B cell (primary cell): ENCODE results near the gene DNAJB6. TPM values are rescaled to one million over a fixed set of nuclear protein-coding genes. Genes with fewer than 3 reads are reported as not detected.

Source experiments
- ATAC-seq: fragments of 200-7000 bp; cut with Tn5 transposase; one replicate; pipeline ENCODE4 v1.10.0; 2021; ENCODE audit warnings: low read depth, mild to moderate bottlenecking, moderate number of reproducible peaks, moderate library complexity
- CTCF ChIA-PET: fragments of 350-600 bp; sonication (Branson Sonifier 250); formaldehyde crosslinking; loops from one replicate; lab custom pipeline; 2021; ENCODE audit warnings: antibody characterized with exemption, inconsistent platforms; lab: Charles Lee
- POLR2A ChIA-PET: fragments of 350-600 bp; sonication (Branson Sonifier 250); formaldehyde crosslinking; loops from one replicate; lab custom pipeline; 2021; ENCODE audit warnings: antibody characterized with exemption; lab: Charles Lee
- DNase-seq: peaks from one replicate; pipeline ENCODE4 v3.0.0; 2013
- H2AFZ ChIP-seq: 2 replicates; pipeline ENCODE4 v1.6.1; 2012; ENCODE audit warnings: mild to moderate bottlenecking, low read depth, low read length; ENCODE audit not compliant: insufficient read depth, poor library complexity, severe bottlenecking
- H3K27ac ChIP-seq, 2 donors: 1 replicate in 1 of 2; 2 replicates in 1 of 2; pipeline ENCODE4 v1.5.1; 2012 to 2013; ENCODE audit warnings: low read length in 2 of 2, mild to moderate bottlenecking in 2 of 2, moderate library complexity in 1 of 2
- H3K27me3 ChIP-seq, 4 experiments: fragments of 200-600 bp in 1 of 4; sonication (generic) in 1 of 4; replicated peaks in 1 of 4; 1 replicate in 2 of 4; 2 replicates in 2 of 4; pipeline versions ENCODE4 v1.6.1 to v1.7.0; 2013 to 2016; ENCODE audit warnings: low read length in 3 of 4, mild to moderate bottlenecking in 2 of 4, mixed read lengths in 1 of 4, moderate library complexity in 1 of 4; ENCODE audit not compliant: insufficient read depth in 4 of 4, control insufficient read depth in 3 of 4; ENCODE audit errors: control extremely low read depth in 1 of 4
- H3K36me3 ChIP-seq, 2 experiments: replicated peaks in 1 of 2; 1 replicate in 1 of 2; 2 replicates in 1 of 2; pipeline versions ENCODE4 v1.6.1 to v1.7.1; 2013; ENCODE audit warnings: low read length in 1 of 2; ENCODE audit not compliant: insufficient read depth in 2 of 2, control insufficient read depth in 1 of 2; ENCODE audit errors: control extremely low read depth in 1 of 2, extremely low read depth in 1 of 2
- H3K4me1 ChIP-seq, 2 donors: fragments of 200-600 bp in 1 of 2; sonication (generic) in 1 of 2; 1 replicate in 1 of 2; 2 replicates in 1 of 2; pipeline versions ENCODE4 v1.5.1 to v1.6.1; 2013 to 2017; ENCODE audit warnings: low read length in 2 of 2; ENCODE audit not compliant: control insufficient read depth in 2 of 2, insufficient read depth in 2 of 2
- H3K4me2 ChIP-seq: replicated peaks from 2 replicates; pipeline ENCODE3; 2012; ENCODE audit warnings: mild to moderate bottlenecking, low read depth, low read length; ENCODE audit not compliant: poor library complexity, severe bottlenecking
- H3K4me3 ChIP-seq, 5 experiments: fragments of 200-600 bp in 1 of 5; sonication (generic) in 1 of 5; 1 replicate in 3 of 5; 2 replicates in 2 of 5; pipeline versions ENCODE4 v1.5.1 to v1.7.0; 2011 to 2016; ENCODE audit warnings: low read length in 4 of 5, mild to moderate bottlenecking in 4 of 5, low read depth in 2 of 5, control low read depth in 1 of 5, moderate library complexity in 1 of 5; ENCODE audit not compliant: insufficient read depth in 1 of 5; ENCODE audit errors: control extremely low read depth in 1 of 5, extremely low read depth in 1 of 5
- H3K79me2 ChIP-seq: fragments of 200-600 bp; sonication (generic); one replicate; pipeline ENCODE4 v1.6.0; 2016; ENCODE audit warnings: low read length; ENCODE audit not compliant: control insufficient read depth, insufficient read depth
- H3K9ac ChIP-seq: fragments of 200-600 bp; sonication (generic); 2 replicates; pipeline ENCODE4 v1.6.1; 2017; ENCODE audit warnings: mild to moderate bottlenecking, low read length, moderate library complexity
- H3K9me3 ChIP-seq, 3 donors: one replicate each; pipeline versions ENCODE4 v1.6.1 to v1.7.1; 2013; ENCODE audit warnings: low read length in 2 of 3; ENCODE audit not compliant: control insufficient read depth in 2 of 3, insufficient read depth in 1 of 3; ENCODE audit errors: control extremely low read depth in 1 of 3
- H4K20me1 ChIP-seq: 2 replicates; pipeline ENCODE4 v1.6.0; 2012; ENCODE audit warnings: mild to moderate bottlenecking, low read length; ENCODE audit not compliant: insufficient read depth, control insufficient read depth, poor library complexity, severe bottlenecking
- H3K27ac Mint-ChIP-seq: one replicate; pipeline ENCODE4 v1.8.0; 2021; ENCODE audit warnings: mixed read lengths
- H3K27me3 Mint-ChIP-seq: one replicate; pipeline ENCODE4 v1.8.0; 2021; ENCODE audit warnings: mixed read lengths
- H3K4me1 Mint-ChIP-seq: one replicate; pipeline ENCODE4 v1.8.0; 2021; ENCODE audit warnings: mixed read lengths
- H3K4me3 Mint-ChIP-seq: one replicate; pipeline ENCODE4 v1.8.0; 2021; ENCODE audit warnings: mixed read lengths
- H3K9me3 Mint-ChIP-seq: one replicate; pipeline ENCODE4 v1.8.0; 2022; ENCODE audit warnings: mixed read lengths; ENCODE audit not compliant: insufficient read depth
- EZH2 ChIP-seq: IDR thresholded peaks from 2 replicates; pipeline ENCODE4 v1.6.1; 2012; ENCODE audit warnings: borderline replicate concordance, low read depth, mild to moderate bottlenecking, moderate library complexity, low read length; ENCODE audit not compliant: insufficient read depth, poor library complexity, severe bottlenecking
- WGBS: methylation state at CpG from one replicate; pipeline ENCODE4 v1.1.5; 2013; ENCODE audit warnings: missing lambda C conversion rate; ENCODE audit not compliant: insufficient coverage; 5-methylcytosine and 5-hydroxymethylcytosine counted together
- intact Hi-C: fragments of 100-400 bp; cut with micrococcal nuclease; formaldehyde crosslinking; loops from one replicate; pipeline ENCODE4 v1.10.0; 2022
- polyA plus RNA-seq: library from polyadenylated mRNA; depleted of rRNA; stranded (reverse); fragments of >200 nt; gene quantifications from 2 replicates; pipeline ENCODE4 v1.2.3, GENCODE V29; 2012
- total RNA-seq, 2 donors: library from RNA; stranded (reverse); fragments of 120-200 nt in 1 of 2; gene quantifications; 1 replicate in 1 of 2; 2 replicates in 1 of 2; pipeline versions ENCODE4 v1.2.3 to v1.2.4, GENCODE V29; 2013 to 2022
- TF ChIP-seq, protein P1 (sequence below): fragments of 200-600 bp; IDR thresholded peaks from one replicate; pipeline ENCODE4 v1.8.0; 2022; ENCODE audit warnings: antibody characterized with exemption, mild to moderate bottlenecking

Gene DNAJB6
- total and polyA plus RNA-seq, 2 donors (not counting 1 experiment from before 2014, with no cell fraction given): 22.4 to 116 TPM

DNA sequence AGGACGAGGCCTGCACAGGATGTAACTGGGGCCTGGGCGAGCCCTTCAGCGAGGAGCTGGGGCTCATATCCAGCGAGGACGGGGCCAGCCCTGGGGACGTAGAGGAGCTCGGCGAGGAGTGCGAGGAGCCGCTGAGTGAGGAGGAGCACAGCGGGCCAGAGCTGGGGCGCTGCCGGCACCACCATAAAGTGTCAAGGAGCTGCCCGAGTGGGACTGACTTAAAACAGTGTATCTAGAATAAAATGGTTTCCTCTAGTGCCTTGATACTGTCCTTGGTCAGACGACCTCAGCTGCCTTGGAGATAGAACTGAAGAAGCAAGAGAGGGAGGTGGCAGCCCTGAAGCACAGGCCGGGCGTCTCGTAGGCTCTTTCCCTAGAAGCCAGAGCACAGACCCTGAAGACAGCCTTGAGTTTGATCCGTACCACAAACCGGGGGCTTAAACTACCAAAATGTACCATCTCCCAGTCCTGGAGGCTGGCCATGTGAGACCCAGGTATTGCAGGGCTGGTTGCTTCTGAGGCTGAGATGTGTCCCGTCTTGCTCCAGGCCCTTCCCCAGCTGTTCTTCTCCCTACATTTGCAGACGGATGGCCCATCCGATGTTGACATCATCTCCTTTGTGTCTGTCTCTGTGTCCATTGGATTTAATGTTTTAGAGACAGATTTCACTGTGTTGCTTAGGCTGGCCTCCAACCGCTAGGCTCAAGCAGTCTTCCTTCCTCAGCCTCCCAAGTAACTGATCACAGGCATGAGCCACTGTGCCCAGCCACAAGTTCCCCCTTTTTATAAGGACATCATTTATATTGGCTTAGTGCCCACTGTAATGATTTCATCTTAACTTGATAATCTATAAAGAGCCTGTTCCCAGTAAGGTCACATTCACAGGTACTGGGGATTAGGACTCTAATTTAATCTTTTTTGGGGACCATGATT, 35.8 kb downstream of the DNAJB6 start:
- TF ChIP-seq EZH2: no peak
- TF ChIP-seq, protein P1, sequence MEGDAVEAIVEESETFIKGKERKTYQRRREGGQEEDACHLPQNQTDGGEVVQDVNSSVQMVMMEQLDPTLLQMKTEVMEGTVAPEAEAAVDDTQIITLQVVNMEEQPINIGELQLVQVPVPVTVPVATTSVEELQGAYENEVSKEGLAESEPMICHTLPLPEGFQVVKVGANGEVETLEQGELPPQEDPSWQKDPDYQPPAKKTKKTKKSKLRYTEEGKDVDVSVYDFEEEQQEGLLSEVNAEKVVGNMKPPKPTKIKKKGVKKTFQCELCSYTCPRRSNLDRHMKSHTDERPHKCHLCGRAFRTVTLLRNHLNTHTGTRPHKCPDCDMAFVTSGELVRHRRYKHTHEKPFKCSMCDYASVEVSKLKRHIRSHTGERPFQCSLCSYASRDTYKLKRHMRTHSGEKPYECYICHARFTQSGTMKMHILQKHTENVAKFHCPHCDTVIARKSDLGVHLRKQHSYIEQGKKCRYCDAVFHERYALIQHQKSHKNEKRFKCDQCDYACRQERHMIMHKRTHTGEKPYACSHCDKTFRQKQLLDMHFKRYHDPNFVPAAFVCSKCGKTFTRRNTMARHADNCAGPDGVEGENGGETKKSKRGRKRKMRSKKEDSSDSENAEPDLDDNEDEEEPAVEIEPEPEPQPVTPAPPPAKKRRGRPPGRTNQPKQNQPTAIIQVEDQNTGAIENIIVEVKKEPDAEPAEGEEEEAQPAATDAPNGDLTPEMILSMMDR: no peak
- Mint-ChIP-seq H3K27ac (no peak overlapping the region), H3K27me3 (no peaks in the 10 kb centered on the region), H3K4me1 (peaks cover 16% of the 10 kb centered on the region), H3K4me3 (no peak overlapping the region), H3K9me3 (no peaks in the 10 kb centered on the region)
- H3K36me3 ChIP-seq: peaks cover 16 to 56% of the 10 kb centered on the region in 2 experiments
- no peak overlapping the region for H3K9ac ChIP-seq
- no peak overlapping the region for H3K4me2 ChIP-seq
- H4K20me1 ChIP-seq: peaks cover 98% of the 10 kb centered on the region
- no peak overlapping the region for H3K27ac ChIP-seq
- no peaks in the 10 kb centered on the region for H3K4me1 ChIP-seq
- H3K4me3 ChIP-seq: no peak overlapping the region
- ChIA-PET CTCF (no interaction called here), POLR2A (no interaction called here)
- no peak overlapping the region for H2AFZ ChIP-seq
- H3K27me3 ChIP-seq: no peaks in the 10 kb centered on the region
- ATAC-seq (no peak), DNase-seq (no peak)
- no peaks in the 10 kb centered on the region for H3K9me3 ChIP-seq
- WGBS: 93% methylated on average over 21 of the region's 24 CpGs
- peaks cover 85% of the 10 kb centered on the region for H3K79me2 ChIP-seq
- intact Hi-C loops: no loop called here

DNA sequence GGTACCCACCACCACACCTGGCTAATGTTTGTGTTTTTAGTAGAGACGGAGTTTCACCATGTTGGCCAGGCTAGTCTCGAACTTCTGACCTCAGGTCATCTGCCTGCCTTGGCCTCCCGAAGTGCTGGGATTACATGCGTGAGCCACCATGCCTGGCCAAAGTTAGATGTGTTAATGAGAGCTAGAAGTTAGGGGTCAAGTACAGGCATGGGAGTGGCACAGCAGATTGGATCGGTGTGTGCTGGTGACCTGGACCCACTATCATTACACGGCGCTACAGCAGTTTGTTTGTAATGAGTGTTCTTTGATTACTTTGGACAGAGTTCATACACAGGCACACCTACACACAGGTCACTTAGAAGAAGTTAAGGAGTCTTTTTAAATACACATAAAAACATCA, 36.7 kb downstream of the DNAJB6 start:
- ATAC-seq (no peak), DNase-seq (no peak)
- ChIA-PET CTCF (interaction anchor here (0.6 kb wide), 1 partner anchor 236 kb away, joined by 3 read pairs; no protein-coding TSS in a partner anchor), POLR2A (no interaction called here)
- Histone ChIP-seq H3K79me2 (peaks cover 93% of the 10 kb centered on the region), H3K27me3 (no peaks in the 10 kb centered on the region), H3K4me2 (no peak overlapping the region), H2AFZ (no peak overlapping the region), H3K36me3 (peaks cover 16 to 50% of the 10 kb centered on the region in 2 experiments), H3K4me1 (no peaks in the 10 kb centered on the region), H3K9ac (no peak overlapping the region), H3K4me3 (no peak overlapping the region), H3K9me3 (no peaks in the 10 kb centered on the region), H4K20me1 (peaks cover 99% of the 10 kb centered on the region), H3K27ac (no peak overlapping the region)
- H3K4me1 Mint-ChIP-seq: peaks cover 18% of the 10 kb centered on the region
- WGBS: 100% methylated on average over 3 of the region's 7 CpGs
- H3K9me3 Mint-ChIP-seq: no peaks in the 10 kb centered on the region
- no peaks in the 10 kb centered on the region for H3K27me3 Mint-ChIP-seq
- no peak overlapping the region for H3K4me3 Mint-ChIP-seq
- no peak for TF ChIP-seq EZH2
- TF ChIP-seq, protein P1: no peak
- no peak overlapping the region for H3K27ac Mint-ChIP-seq
- intact Hi-C loops: no loop called here
